Activated effector memory CD4-positive, alpha-beta T cell treated with Interleukin-2 at 50 U/mL for 16 hours (primary cell): Measurements from ENCODE around the gene NCOA1.
"Not testable (repeated sequence)": the region's sequence is repeated elsewhere in the genome, so short reads cannot be mapped to it uniquely, and the experiment has no call there.

Experiments used
- DNase-seq: peaks from one replicate; pipeline ENCODE4 v3.0.0-alpha.2; 2020

The NCOA1 gene

DNA sequence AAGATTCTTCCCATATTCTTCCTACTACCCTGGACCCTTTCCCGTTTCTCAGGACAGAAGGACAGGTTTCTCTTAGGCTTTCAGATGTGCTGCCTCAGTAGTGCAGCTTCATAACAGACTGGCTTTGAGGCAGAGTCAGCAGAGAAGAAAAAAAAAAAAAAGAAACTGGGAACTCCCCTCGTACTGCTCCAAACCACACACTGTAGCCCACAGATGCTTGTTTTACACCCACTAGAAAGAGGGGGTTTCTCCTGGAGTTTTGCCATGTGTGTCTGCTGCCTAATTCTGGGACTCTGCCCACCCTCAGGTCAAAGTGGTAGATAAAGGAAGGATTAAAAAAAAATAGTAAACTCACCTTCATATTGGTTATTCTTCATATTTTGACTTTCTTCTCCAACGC is 95.9 kb downstream of the NCOA1 start:
- DNase-seq: no peak

DNA sequence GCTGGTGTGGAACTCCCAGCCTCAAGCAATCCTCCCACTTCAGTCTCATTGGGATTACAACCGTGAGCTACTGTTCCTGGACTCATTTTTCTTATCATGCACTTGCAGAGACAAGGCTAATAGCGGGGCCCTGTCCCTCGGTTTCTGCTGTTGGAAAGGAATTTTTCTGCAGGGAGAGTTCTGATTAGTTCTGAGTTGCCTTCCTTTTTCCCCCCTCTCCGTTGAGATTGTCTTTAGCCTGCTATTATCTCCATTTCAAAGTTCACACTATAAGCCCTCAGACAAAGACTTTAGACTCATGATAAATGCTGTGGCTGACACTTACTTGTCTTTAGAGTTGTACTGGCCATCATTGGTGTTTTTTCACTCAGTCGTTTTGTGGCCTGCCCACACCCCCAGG is 97.2 kb downstream of the NCOA1 start:
- no peak for DNase-seq

DNA sequence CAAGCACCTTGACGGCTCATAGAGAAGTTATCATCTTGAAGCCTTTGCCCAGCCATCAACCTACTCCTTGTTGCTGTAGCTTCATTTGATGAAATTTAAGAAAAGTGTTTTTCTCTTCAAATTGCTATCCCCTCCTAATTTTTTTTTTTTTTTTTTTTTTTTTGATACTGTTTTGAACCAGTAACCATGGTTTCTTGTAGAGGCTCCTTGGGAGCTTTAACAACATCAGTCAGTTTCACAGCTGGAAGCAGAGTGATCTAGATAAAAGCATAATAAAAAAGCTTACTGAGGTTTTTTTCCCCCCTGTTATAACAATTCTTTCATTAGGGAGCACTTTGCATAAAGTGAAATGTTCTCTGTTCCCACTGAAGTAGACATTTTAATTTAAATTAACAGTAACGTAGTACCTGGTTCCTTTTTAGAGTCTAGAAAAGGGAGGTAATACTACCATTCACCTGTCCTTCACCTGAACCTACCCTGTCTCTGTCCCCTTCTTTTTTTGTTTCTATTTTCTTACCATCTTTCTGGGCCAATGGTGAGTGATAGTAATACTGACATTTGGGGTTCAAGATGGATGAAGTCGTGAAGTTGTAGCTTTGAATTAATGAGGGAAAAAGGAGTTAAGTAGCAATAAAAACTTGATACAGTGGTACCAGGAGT is 101.5 kb downstream of the NCOA1 start:
- no peak for DNase-seq

DNA sequence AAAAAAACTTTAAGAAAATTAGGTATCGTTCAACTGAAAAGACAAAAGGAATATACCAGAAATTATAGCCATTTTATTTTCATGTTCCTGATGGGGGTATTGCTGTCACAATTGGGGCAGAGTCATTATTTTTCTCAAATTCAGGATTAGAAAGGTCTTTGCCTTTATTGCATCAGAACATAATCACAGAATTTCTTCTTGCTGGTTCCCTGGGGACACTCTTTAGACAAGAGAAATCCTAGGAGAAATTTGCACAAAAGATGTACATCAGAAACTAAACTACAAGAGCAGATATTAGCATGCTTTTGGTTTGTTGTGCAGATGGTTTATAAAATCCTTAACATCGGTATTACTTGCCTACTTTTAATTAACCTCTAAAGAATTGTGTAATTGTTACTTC is 103.2 kb downstream of the NCOA1 start:
- no peak for DNase-seq

DNA sequence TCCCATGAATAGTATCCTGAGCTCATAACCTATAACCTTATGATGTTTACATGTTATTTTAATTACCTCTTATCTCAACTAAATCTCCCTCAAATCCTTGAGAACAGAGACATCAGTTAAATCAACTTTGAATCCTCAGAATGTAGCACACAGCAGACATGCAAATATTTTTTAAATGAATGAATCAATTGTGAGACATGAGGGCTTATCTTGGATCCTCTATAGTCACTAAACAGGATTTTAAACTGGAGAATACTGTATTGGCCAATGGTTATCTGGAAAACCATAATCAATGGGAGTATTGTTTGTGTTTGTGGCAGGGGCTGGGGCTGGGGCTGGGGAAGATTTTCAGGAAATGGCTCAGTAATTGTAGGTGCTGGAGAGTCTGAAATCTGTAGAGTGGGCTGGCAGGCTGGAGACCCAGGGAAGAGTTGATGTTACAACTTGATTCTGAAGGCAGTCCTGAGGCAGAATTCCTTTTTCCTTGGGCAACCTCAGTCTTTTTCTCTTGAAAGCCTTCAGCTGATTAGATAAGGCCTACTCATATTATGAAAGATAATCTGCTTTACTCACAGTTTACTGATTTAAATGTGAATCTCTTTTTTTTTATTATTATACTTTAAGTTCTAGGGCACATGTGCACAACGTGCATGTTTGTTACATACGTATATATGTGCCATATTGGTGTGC is 106.3 kb downstream of the NCOA1 start:
- no peak for DNase-seq

DNA sequence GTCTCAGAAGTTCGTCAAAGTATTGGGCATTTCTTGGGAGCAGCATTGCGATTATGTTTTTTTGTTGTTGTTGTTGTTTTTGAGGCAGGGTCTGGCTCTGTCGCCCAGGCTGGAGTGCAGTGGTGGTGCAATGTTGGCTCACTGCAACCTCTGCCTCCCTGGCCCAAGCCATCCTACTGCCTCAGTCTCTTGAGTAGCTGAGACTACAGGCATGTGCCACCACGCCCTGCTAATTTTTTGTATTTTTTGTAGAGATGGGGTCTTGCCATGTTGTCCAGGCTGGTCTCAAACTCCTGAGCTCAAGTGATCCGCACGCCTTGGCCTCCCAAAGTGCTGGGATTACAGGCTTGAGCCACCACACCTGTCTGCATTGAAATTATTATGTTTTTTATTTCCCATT is 109.1 kb downstream of the NCOA1 start:
- not testable (repeated sequence) for DNase-seq

DNA sequence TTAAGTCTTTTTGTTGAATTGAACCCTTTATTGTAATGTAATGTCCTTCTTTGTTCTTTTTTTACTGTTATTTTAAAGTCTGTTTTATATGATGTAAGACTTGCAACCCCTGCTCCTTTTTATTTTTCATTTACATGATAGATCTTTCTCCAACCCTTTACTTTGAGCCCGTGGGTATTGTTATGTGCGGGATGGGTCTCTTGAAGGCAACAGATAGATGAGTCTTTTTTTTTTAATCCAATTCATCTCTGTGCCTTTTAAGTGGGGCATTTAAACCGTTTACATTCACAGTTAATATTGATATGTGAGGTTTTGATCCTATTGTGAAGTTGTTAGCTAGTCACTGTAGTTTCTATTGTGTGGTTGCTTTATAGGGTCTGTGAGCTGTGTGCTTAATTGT is 120.6 kb downstream of the NCOA1 start:
- DNase-seq: no peak

DNA sequence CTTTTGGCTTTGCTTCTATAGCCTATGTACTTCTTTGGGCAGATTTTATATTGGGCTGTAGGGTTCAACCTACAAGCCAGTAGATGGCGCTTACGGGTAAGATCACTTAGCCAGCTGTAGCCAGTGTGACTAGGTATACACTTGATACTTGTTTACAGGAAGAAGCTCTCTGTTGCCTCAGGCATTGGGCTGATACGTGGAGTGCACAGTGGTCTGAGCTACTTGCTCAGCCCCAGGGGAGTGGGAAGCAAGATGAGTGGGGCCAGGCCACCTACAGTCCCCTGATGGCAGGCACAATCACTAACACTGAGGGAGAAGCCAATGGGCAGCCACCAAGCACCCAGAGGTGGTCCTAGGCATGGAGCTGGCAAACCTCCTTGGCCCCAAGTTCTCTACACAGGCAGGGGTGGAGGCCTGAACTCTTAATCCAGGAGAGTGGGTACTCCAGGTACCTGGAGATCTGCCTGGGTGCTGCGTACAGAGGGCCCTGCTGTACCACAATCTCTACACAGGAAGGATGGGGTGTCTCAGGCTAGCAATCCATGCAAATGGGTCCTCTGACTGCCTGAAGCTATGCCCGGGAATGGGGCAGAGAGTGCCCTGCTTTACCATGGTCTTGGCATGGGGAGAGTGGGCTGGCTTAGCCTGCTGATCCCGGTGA is 122.2 kb downstream of the NCOA1 start:
- no peak for DNase-seq

DNA sequence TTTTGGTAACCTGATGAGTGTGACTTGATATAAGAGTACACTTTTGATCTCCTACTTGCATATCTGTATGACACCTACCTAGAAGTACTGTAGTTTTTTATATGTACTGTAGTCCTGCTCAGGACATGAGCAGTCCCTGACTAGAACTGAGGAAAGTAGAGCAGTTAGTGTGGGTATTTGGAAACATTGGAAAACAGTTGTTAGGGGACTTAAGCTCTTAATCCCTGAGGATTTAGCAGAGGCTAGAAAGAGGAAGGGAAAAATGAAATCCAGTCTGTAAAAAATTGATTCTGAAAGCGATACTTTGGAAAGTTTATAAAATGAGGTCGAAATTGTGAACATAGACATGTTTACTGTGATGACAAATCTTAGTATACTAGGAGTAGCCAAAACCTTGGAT is 125.6 kb downstream of the NCOA1 start:
- DNase-seq: no peak

DNA sequence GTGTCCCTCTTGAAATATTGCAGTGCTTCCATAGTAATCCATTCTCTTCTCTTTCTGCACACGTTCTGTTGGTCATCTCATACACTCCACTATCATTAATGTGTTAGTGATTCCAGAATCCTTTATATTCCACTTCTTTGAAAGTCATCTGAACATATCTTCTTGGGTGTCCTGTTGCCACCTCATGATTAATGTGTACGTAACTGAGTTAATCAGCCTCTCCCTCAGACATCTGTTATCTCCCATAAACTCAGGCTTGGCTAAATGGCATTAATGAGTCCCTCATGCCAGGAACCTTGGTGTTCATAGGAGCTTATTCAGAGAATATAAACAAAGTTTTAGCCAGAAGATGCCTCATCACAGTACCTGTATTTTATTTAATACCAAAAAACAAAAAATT is 126.4 kb downstream of the NCOA1 start:
- DNase-seq: no peak

DNA sequence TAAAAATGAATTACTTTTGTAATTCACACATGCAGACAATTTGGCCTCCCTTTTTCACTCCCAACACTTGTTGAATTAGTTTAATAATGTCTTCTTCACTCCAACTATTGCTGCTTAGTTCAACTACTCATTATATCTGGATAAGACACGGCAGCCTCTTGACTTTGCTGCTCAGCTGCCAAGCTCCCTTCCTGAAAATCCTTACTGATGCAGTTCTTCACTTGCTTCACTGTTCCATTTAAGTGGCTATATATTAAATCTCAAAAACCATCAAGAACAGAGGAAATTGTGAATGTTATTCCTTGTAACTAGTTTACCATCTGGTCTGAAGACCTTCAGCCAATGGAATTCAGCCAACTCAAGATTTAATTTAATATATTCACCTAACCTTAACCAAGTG is 127.1 kb downstream of the NCOA1 start:
- no peak for DNase-seq

DNA sequence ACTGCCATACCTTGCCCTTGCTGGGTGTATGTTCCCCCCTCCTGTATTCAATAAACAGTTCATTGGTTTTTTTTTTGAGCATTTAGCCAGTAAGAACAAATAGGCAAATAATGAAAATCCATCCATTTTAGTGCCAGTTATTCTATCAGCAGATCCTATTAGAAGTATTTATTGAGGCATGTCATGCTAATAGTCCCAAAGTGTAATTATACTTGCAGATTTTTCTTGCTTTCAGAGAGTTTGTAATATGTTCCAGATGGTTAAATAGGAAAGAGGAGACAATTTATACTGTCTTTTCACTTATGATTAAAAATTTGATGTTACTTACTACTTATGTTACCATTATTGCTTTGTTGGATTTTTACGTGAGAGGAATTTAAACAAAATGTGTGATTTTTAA is 127.6 kb downstream of the NCOA1 start:
- DNase-seq: no peak

DNA sequence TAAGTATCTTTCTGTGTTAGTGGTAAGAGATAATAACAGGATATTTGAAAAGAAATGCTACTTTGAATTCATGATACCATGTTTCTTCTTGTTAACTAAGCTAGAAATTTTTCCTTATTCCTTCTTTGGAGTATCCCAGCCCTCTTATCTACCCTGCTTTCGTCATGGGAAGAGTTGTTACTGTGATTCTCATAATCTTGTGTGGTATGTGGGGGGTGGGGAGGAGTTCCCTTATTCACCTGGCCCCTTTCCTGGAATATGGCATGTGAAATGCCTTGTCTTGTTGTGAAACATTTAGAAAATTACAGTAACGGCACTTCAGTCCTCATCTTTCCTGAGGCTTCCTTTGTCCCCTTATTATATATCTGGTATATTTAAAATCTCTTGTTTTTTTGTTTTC is 129.9 kb downstream of the NCOA1 start:
- DNase-seq: no peak

DNA sequence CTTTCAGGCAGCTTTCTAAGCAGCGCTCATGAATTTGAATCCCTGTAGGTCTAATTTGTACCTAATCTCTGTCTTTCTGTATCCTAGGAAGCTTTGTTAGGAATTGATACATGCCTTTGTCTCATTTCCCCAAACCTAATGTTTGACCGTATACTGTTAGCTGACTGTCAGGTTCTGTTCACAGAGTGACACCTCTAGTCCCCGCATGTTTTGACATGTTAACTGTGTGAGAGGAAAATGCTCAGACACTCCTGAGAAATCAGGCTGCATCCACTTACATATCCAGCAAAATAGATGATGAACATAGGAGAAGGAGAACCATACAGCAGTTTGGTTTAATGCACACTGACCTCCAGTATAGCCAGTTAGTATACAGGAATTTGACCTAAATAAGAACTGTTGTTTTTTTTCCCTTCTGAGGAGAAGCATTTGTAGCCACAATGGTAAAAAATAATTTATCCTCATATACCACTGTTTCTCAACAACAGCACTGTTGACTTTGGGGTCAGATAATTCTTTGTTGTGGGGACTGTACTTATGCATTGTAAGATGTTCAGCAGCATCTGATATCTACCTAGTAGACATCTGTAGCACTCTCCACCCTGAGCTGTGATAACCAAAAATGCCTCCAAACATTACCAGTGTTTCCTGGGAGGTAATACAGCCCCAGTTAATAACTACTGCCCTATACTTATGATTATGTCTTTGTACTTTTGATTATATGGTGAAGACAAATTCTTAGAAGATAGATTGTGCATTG is 130.9 kb downstream of the NCOA1 start:
- DNase-seq: no peak

DNA sequence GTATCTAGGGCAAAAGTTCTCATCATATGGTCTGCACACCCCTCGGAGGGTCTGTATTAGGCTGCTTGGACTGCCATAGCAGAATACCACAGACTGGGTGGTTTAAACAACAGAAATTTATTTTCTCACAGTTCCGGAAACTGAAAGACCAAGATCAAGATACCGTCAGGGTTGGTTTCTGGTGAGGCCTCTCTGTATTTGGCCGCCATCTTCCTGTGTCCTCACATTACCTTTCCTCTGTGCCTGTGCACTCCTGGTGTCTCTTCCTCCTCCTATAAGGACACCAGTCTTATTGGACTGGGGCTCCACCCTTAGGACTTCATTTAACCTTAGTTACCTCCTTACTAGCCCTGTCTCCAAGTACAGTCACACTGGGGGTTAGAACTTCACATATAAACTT is 132.5 kb downstream of the NCOA1 start:
- no peak for DNase-seq

DNA sequence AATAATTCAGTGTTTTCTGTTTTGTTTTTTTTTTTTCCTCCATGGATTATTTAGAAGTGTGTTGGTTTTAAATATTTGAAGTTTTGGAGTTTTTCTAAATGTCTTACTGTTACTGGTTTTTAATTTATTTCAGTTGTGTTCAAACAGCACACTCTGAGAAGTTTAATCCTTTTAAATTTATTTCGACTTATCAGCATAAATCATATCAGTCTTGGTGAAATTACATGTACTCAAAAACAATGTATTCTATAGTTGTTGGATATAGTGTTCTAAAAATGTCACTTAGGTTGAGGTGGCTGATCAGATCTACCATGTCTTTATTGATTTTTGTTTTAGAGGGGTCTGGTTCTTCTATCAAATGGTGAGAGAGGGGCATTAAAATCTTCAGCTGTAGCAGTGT is 134.7 kb downstream of the NCOA1 start:
- no peak for DNase-seq

DNA sequence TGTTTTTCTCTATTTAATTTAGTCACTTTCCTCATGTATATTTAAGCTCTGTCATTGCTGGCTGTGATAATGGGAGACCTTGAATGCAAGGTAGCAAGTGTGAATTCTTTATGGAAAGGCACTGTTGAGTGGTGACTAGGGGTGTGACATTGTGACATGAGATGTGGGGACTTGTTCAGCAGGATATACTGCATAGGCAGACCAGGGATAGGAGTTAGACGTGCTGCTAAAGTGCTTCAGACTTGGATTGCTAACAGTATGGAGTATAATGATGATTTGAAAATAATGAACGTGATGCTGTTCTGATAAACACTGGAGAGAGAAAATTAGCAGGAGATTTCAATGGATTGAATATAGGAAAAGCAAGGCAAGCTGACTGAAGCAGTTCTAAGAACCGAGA is 135.1 kb downstream of the NCOA1 start:
- DNase-seq: no peak

DNA sequence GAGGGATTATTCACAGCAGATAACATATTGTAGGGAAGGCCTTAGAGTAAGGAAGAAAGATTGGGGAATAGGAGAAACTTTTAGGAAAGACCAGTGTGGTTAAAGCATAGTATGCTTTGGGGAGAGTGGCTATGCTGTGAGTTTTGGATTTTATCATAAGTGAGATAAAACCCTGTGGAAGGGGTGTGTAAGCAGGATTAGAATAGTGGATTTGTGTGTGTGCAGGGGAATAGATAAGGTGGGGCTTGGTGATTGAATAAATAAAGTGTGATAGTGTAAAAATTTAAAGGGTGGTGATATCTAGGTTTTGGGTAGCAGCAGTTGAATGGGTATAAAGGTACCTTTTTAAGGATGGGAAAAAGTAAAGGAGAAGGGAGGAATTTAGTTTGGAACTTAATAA is 137.7 kb downstream of the NCOA1 start:
- no peak for DNase-seq

DNA sequence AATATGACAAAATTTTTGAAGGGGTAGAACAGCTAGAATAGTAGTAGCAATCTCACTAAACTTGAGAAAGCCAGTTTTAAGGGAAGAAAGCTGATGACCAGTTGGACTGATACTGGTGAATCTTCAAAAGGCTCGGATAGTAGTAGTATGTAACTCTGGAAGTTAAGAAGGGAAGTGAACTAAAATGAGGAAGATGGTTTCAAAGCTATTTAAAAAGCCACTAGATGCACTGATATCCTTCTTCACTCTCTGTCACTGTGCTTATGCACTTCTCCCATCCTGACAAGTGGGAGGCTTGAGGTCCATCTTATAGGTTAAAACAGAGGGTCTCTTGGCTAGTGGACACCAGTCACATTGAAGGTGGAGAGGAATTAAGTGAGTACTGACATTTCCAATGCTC is 141.1 kb downstream of the NCOA1 start:
- no peak for DNase-seq

DNA sequence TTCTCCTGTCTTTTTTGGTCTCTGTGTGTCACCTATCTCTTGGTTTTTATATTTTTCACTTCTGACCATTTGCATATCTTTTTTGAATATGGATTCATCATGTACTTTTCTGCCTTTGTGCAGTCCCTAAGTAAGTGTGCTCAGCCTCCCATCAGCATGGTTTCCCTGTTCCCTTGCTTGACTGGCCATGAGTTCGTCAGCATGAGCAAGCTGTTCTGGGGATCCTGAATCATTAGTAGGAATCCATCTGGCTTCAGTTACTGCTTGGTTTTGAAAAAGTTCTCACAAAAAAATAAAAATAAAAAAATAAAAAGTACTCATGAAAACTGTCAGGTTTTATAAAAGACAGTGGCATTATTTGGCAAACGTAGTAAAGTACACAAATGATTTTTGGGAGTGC is 144.1 kb downstream of the NCOA1 start:
- DNase-seq: no peak

DNA sequence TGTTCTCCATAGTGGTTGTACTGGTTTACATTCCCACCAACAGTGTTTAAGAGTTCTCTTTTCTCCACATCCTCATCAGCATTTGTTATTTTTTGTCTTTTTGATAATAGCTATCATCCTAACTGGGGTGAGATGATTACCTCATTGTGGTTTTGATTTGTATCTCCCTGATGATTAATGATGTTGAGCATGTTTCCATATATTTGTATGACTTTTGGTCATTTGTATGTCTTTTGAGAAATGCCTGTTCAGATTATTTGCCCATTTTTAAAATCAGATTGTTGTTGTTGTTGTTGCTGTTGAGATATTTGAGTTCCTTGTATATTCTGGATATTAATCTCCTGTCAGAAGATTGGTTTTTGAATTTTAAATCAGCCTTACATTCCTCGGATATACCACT is 147.5 kb downstream of the NCOA1 start:
- no peak for DNase-seq

DNA sequence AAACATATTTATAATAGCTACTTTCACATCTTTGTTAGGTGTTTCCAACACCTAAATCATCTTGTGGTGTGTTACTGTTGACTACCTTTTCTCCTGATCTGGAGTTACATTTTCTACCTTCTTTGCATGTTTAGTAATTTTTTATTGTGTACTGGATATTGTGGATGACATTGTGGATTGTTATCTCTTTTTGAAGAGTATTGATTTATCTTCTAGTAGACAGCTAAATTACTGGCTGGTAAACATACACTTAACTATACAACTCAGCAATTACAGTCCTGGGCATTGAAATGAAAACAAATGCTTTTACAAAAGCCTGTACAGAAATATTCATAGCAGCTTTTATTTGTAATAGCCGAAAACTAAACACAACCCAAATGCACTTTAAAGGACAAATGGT is 151.3 kb downstream of the NCOA1 start:
- DNase-seq: no peak

DNA sequence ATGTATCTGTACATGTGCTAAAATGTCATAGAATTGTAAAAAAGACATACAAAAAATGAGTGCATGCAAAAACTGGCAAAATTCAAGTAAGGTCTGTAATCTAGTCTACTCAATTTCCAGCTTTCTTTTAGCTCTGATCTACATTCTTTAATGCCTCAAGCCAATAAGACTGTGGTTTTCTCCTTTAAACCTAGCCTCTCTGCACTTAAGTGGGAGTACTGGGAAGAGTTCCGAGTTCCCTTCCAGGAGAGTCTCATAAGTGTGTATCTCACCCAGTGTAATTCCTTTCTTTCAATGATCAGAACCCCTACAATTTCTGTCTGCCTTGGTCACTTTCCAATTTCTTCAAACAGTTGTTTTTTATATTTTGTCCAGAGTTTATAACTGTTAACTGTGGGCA is 152.0 kb downstream of the NCOA1 start:
- no peak for DNase-seq

DNA sequence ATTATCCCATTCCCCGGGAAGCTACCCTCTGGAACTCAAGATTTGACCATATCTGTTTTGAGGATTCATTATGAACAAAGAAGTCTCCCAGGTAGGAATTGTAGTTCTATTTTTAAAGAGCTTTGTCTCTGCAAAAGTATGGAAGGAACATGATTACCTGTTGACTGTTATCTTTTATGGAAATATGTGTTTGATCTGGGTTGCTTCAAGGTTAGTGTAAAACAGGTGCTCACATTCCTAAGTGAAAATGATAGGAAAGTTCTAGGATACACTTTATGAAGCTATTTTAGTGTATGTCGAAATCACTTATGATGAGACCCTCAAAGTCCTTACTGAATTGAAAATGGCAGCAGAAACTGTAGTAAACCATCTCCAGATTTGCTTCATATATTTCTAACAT is 153.0 kb downstream of the NCOA1 start:
- DNase-seq: no peak
